Natural killer cell (primary cell): ENCODE data around the gene GSK3A. TPM values are rescaled to one million over a fixed set of nuclear protein-coding genes. Genes with fewer than 3 reads are reported as not detected.

Source experiments
- ATAC-seq, 3 donors: fragments of 150-1000 bp in 2 of 3; fragments of 200-7000 bp in 1 of 3; cut with Tn5 transposase; 1 replicate in 1 of 3; 2 replicates in 2 of 3; pipeline ENCODE4 v1.10.0; 2021; ENCODE audit warnings: mild to moderate bottlenecking in 2 of 3, moderate library complexity in 2 of 3
- DNase-seq, 2 donors: peaks; one replicate each; pipeline versions ENCODE4 v3.0.0 to v3.0.0-alpha.2; 2013 to 2021; ENCODE audit warnings: mixed read lengths in 1 of 2
- H3K27ac ChIP-seq: one replicate; pipeline ENCODE4 v1.5.1; 2013; ENCODE audit warnings: mild to moderate bottlenecking, low read length
- H3K27me3 ChIP-seq: one replicate; pipeline ENCODE4 v1.6.1; 2013; ENCODE audit warnings: low read length; ENCODE audit not compliant: control insufficient read depth, insufficient read depth
- H3K36me3 ChIP-seq: one replicate; pipeline ENCODE4 v1.6.1; 2013; ENCODE audit warnings: low read length; ENCODE audit not compliant: control insufficient read depth, insufficient read depth
- H3K4me1 ChIP-seq: one replicate; pipeline ENCODE4 v1.6.1; 2013; ENCODE audit warnings: low read length; ENCODE audit not compliant: control insufficient read depth, insufficient read depth
- H3K4me3 ChIP-seq: one replicate; pipeline ENCODE4 v1.5.1; 2013; ENCODE audit warnings: low read length
- H3K9me3 ChIP-seq: one replicate; pipeline ENCODE4 v1.6.1; 2013; ENCODE audit warnings: low read length; ENCODE audit not compliant: control insufficient read depth, insufficient read depth
- H3K27ac Mint-ChIP-seq, 2 donors: one replicate each; pipeline ENCODE4 v1.8.0; 2022; ENCODE audit warnings: mild to moderate bottlenecking in 2 of 2, mixed read lengths in 2 of 2, moderate library complexity in 1 of 2
- H3K27me3 Mint-ChIP-seq, 2 donors: one replicate each; pipeline ENCODE4 v1.8.0; 2022; ENCODE audit warnings: low read depth in 2 of 2, mixed read lengths in 2 of 2
- H3K36me3 Mint-ChIP-seq: one replicate; pipeline ENCODE4 v1.8.0; 2022; ENCODE audit warnings: mixed read lengths
- H3K4me1 Mint-ChIP-seq, 2 donors: one replicate each; pipeline ENCODE4 v1.8.0; 2022; ENCODE audit warnings: mixed read lengths in 2 of 2
- H3K4me3 Mint-ChIP-seq: one replicate; pipeline ENCODE4 v1.8.0; 2022; ENCODE audit warnings: mild to moderate bottlenecking, moderate library complexity, mixed read lengths
- H3K9me3 Mint-ChIP-seq, 2 donors: one replicate each; pipeline ENCODE4 v1.8.0; 2022; ENCODE audit warnings: mixed read lengths in 2 of 2
- whole genome bisulfite sequencing: methylation state at CpG from one replicate; pipeline ENCODE4 v1.1.7; 2013; ENCODE audit warnings: missing lambda C conversion rate; ENCODE audit not compliant: insufficient coverage; 5-methylcytosine and 5-hydroxymethylcytosine counted together
- intact Hi-C: fragments of 100-400 bp; cut with micrococcal nuclease; formaldehyde crosslinking; loops from one replicate; pipeline ENCODE4 v1.14.2; 2022
- total RNA-seq, 4 donors: library from RNA; stranded (reverse); fragments of 120-200 nt in 1 of 4; gene quantifications; one replicate each; pipeline versions ENCODE4 v1.2.3 to v1.2.4, GENCODE V29; 2013 to 2022
- TF ChIP-seq, protein P1 (sequence below): fragments of 200-600 bp; IDR thresholded peaks from one replicate; pipeline ENCODE4 v1.8.0; 2022; ENCODE audit warnings: antibody characterized with exemption

The GSK3A gene
- total RNA-seq, 3 donors from 2014 or later (not counting 1 experiment from before 2014, with no cell fraction given) = 42.5 to 52.1 (median 44.1) TPM

DNA sequence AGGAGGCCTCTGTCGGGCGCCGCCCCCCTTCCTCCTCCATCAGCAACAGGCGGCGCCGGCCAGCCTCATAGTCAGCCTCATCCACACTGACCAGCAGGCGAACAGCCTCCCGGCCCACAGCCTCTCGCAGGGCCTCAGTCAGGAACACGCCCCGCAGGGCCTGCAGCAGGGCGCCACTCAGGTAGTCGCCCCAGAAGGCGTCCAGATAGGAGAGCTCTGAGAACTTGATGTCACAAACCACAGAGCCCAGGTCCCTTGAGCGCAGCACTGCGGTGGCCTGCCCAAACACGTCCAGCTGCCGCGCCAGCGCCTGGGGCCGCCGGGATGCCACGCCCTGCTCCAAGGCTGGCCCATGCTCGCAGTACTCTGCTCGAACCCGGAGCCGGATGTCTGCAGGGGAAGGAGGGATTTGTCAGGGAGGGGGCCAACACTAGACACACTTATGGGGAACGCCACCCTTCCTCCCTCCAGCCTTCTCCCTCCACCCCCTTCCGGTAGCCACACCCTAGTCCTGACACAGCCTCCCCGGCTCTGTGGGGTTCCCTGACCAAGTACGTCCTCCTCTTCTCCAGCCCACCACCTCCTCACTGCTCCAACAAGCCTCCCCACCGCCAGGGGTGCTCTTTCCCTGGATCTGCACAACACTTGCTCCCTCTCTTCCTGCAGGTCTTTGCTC, 42.8 kb downstream of the GSK3A start:
- peak; percentile 37 to 73 for DNase-seq
- peak overlapping the region; percentile 31 for H3K4me3 ChIP-seq
- H3K4me1 ChIP-seq = peaks cover 93% of the 10 kb centered on the region
- TF ChIP-seq, protein P1, sequence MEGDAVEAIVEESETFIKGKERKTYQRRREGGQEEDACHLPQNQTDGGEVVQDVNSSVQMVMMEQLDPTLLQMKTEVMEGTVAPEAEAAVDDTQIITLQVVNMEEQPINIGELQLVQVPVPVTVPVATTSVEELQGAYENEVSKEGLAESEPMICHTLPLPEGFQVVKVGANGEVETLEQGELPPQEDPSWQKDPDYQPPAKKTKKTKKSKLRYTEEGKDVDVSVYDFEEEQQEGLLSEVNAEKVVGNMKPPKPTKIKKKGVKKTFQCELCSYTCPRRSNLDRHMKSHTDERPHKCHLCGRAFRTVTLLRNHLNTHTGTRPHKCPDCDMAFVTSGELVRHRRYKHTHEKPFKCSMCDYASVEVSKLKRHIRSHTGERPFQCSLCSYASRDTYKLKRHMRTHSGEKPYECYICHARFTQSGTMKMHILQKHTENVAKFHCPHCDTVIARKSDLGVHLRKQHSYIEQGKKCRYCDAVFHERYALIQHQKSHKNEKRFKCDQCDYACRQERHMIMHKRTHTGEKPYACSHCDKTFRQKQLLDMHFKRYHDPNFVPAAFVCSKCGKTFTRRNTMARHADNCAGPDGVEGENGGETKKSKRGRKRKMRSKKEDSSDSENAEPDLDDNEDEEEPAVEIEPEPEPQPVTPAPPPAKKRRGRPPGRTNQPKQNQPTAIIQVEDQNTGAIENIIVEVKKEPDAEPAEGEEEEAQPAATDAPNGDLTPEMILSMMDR = peak; percentile 13
- H3K4me1 Mint-ChIP-seq = peaks cover 77 to 79% of the 10 kb centered on the region in 2 donors
- H3K27me3 ChIP-seq = no peaks in the 10 kb centered on the region
- under 1% methylated on average over 30 of the region's 32 CpGs for WGBS
- H3K27me3 Mint-ChIP-seq = no peaks in the 10 kb centered on the region
- no peaks in the 10 kb centered on the region for H3K9me3 Mint-ChIP-seq
- peaks cover 42% of the 10 kb centered on the region for H3K36me3 ChIP-seq
- H3K36me3 Mint-ChIP-seq = no peaks in the 10 kb centered on the region
- peak overlapping the region; percentile 91 to 95 for H3K27ac Mint-ChIP-seq
- H3K4me3 Mint-ChIP-seq = peak overlapping the region; percentile 88
- H3K9me3 ChIP-seq = no peaks in the 10 kb centered on the region
- ATAC-seq = peak; percentile 22 to 40 (median 28)
- peak overlapping the region; percentile 90 for H3K27ac ChIP-seq
- intact Hi-C loops = loop anchor here (2.0 to 5.0 kb wide), 3 partner anchors 15 to 83 kb away; partner anchors contain the start of gene POU2F2

GRCh38 chr19:42198676-42199439, 43.5 kb downstream of the GSK3A start:
- H3K4me1 ChIP-seq = peaks cover 87% of the 10 kb centered on the region
- Mint-ChIP-seq H3K4me3 (peak overlapping the region; percentile 88), H3K36me3 (no peaks in the 10 kb centered on the region), H3K27me3 (no peaks in the 10 kb centered on the region), H3K9me3 (no peaks in the 10 kb centered on the region), H3K4me1 (peaks cover 79 to 80% of the 10 kb centered on the region in 2 donors), H3K27ac (peak overlapping the region; percentile 91 to 95)
- 0% methylated on average over 7 of the region's 7 CpGs for WGBS
- peak overlapping the region; percentile 31 for H3K4me3 ChIP-seq
- intact Hi-C loops = loop anchor here (2.0 to 5.0 kb wide), 2 partner anchors 14 to 67 kb away; partner anchors contain the start of gene POU2F2
- ATAC-seq (peak; percentile 52 to 75 (median 70)), DNase-seq (peak; percentile 72 to 90)
- peak overlapping the region; percentile 90 for H3K27ac ChIP-seq
- no peaks in the 10 kb centered on the region for H3K27me3 ChIP-seq
- no peaks in the 10 kb centered on the region for H3K9me3 ChIP-seq
- H3K36me3 ChIP-seq = peaks cover 36% of the 10 kb centered on the region
- TF ChIP-seq, protein P1 = no peak

- peak overlapping the region; percentile 64 for H3K27ac ChIP-seq
- TF ChIP-seq, protein P1 = no peak
- no peak for DNase-seq
- Mint-ChIP-seq H3K9me3 (peaks cover 0 to 2% of the 10 kb centered on the region in 2 donors), H3K36me3 (no peaks in the 10 kb centered on the region), H3K27me3 (no peaks in the 10 kb centered on the region), H3K4me3 (peak overlapping the region; percentile 42), H3K4me1 (peaks cover 64 to 68% of the 10 kb centered on the region in 2 donors), H3K27ac (peak overlapping the region; percentile 91 to 95)
- 35% methylated on average over 5 of the region's 5 CpGs for WGBS
- no peak overlapping the region for H3K4me3 ChIP-seq
- H3K27me3 ChIP-seq = no peaks in the 10 kb centered on the region
- H3K9me3 ChIP-seq = peaks cover 3% of the 10 kb centered on the region
- peaks cover 23% of the 10 kb centered on the region for H3K36me3 ChIP-seq
- intact Hi-C loops = loop anchor here (5.0 kb wide), 1 partner anchor 65 kb away; the partner anchor contains the start of gene POU2F2
- no peak for ATAC-seq
- H3K4me1 ChIP-seq = peaks cover 73% of the 10 kb centered on the region
Measured at GRCh38 chr19:42197375-42197817, 45.0 kb downstream of the GSK3A start.
